ENCODE results near the gene GPATCH8.

GRCh38 chr17:44349553-44350070, 153.6 kb downstream of the GPATCH8 start:
- TF ChIP-seq REST (IDR thresholded peaks at IDR 0.05; ENCODE audit: low read depth) (no peak), RAD21 (IDR thresholded peaks at IDR 0.05; ENCODE audit: low read depth) (no peak), CEBPB (IDR thresholded peaks at IDR 0.05) (no peak), CREB1 (IDR thresholded peaks at IDR 0.05; ENCODE audit: low read depth) (no peak), TAF1 (IDR thresholded peaks at IDR 0.05; ENCODE audit: low read depth) (no peak), TCF12 (IDR thresholded peaks at IDR 0.05; ENCODE audit: low read depth) (no peak), EGR1 (IDR thresholded peaks at IDR 0.05) (no peak), YY1 (IDR thresholded peaks at IDR 0.05; ENCODE audit: low read depth) (no peak), MAX (IDR thresholded peaks at IDR 0.05) (no peak), EP300 (IDR thresholded peaks at IDR 0.05; ENCODE audit: borderline replicate concordance) (no peak), TEAD4 (IDR thresholded peaks at IDR 0.05) (no peak)

Data from Ishikawa (cell line).